ENCODE results near the gene NATD1. TPM values are rescaled to one million over a fixed set of nuclear protein-coding genes. Genes with fewer than 3 reads are reported as not detected.

The NATD1 gene
- total and polyA plus RNA-seq, 9 of the 15 experiments (the other 6 are each of a cell fraction or from before 2014, with no cell fraction given): 0.24 to 5.4 (median 1.6) TPM

DNA sequence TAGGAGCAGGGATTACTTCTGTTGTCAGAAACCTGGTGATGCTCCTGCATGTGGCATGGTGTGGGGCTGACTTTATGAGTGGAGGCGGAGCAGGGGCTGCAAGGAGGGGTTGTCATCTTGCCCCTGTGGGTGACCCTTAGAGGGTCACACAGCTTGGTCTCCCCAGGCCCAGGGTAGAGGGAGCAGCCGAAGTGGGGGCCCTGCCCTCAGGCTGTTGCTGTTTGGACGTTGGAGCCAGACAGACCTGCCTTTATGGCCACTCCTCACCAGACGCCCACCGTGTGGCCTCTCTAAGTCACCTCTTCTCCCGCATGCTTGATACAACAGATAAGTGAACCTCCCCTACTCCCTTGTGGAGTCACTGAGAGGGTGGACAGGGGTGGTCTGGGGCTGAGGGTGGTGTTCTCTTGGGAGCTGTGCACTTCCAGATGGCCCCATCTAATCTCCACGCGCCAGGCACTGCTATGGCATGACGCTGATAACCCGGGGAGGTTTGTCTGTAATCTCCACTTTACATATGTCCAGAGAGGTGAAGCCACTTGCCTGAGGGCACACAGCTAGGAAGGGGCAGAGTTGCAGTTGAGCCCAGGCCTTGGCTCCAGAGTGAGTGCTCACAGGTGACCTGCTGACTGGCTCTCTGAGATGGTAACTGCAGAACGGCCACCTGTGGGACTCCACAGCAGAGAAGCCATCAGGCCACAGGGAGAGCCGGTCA is 41.3 kb upstream of the NATD1 start (continued):
- no peak for TF ChIP-seq HNRNPH1 (optimal IDR thresholded peaks at IDR 0.05; ENCODE audit: low read depth, low read length)
- TF ChIP-seq CBX2 (IDR thresholded peaks at IDR 0.05; ENCODE audit: insufficient read depth, low read length, poor library complexity, severe bottlenecking): no peak
- no peak for TF ChIP-seq SFPQ (IDR thresholded peaks at IDR 0.05; ENCODE audit: low read depth, low read length)
- TF ChIP-seq ZBTB7A (IDR thresholded peaks at IDR 0.05; ENCODE audit: borderline replicate concordance, control insufficient read depth, low read depth, low read length): peak; percentile 20; the same call in 1 of the 2 replicates
- TF ChIP-seq, protein P1, sequence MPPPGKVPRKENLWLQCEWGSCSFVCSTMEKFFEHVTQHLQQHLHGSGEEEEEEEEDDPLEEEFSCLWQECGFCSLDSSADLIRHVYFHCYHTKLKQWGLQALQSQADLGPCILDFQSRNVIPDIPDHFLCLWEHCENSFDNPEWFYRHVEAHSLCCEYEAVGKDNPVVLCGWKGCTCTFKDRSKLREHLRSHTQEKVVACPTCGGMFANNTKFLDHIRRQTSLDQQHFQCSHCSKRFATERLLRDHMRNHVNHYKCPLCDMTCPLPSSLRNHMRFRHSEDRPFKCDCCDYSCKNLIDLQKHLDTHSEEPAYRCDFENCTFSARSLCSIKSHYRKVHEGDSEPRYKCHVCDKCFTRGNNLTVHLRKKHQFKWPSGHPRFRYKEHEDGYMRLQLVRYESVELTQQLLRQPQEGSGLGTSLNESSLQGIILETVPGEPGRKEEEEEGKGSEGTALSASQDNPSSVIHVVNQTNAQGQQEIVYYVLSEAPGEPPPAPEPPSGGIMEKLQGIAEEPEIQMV (tag; conservative IDR thresholded peaks at IDR 0.05; ENCODE audit: low read depth): no peak
- TF ChIP-seq ZNF699 (CRISPR knock-in tag; IDR thresholded peaks at IDR 0.05; ENCODE audit: insufficient replicate concordance): no peak
- TF ChIP-seq CHCHD3 (CRISPR knock-in tag; IDR thresholded peaks at IDR 0.05): no peak
- TF ChIP-seq ZNF324 (CRISPR knock-in tag; IDR thresholded peaks at IDR 0.05): no peak
- TF ChIP-seq ZNF316 (IDR thresholded peaks at IDR 0.05): peak; percentile 79
- TF ChIP-seq POLR2AphosphoS5 (IDR thresholded peaks at IDR 0.05; ENCODE audit: control insufficient read depth, insufficient read depth, low read depth, low read length): peak; percentile 58; the same call in 1 of the 2 replicates
- no peak for TF ChIP-seq POLR2A (conservative IDR thresholded peaks at IDR 0.05)
- TF ChIP-seq ZNF133 (CRISPR knock-in tag; IDR thresholded peaks at IDR 0.05): no peak
- peak; percentile 74 for TF ChIP-seq BCOR (IDR thresholded peaks at IDR 0.05)
- TF ChIP-seq, protein P2, sequence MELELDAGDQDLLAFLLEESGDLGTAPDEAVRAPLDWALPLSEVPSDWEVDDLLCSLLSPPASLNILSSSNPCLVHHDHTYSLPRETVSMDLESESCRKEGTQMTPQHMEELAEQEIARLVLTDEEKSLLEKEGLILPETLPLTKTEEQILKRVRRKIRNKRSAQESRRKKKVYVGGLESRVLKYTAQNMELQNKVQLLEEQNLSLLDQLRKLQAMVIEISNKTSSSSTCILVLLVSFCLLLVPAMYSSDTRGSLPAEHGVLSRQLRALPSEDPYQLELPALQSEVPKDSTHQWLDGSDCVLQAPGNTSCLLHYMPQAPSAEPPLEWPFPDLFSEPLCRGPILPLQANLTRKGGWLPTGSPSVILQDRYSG (tag; conservative IDR thresholded peaks at IDR 0.05; ENCODE audit: low read depth): no peak
- TF ChIP-seq, protein P3, sequence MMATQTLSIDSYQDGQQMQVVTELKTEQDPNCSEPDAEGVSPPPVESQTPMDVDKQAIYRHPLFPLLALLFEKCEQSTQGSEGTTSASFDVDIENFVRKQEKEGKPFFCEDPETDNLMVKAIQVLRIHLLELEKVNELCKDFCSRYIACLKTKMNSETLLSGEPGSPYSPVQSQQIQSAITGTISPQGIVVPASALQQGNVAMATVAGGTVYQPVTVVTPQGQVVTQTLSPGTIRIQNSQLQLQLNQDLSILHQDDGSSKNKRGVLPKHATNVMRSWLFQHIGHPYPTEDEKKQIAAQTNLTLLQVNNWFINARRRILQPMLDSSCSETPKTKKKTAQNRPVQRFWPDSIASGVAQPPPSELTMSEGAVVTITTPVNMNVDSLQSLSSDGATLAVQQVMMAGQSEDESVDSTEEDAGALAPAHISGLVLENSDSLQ (IDR thresholded peaks at IDR 0.05): no peak
- peak in 1 of 2 experiments; percentile 64; a peak in 2 of 4 replicates for TF ChIP-seq KDM1A (IDR thresholded peaks at IDR 0.05)
- TF ChIP-seq TCF3 (CRISPR knock-in tag; IDR thresholded peaks at IDR 0.05): peak; percentile 52
- no peak for TF ChIP-seq ARHGAP35 (IDR thresholded peaks at IDR 0.05; ENCODE audit: partially characterized antibody)
- TF ChIP-seq, protein P4, sequence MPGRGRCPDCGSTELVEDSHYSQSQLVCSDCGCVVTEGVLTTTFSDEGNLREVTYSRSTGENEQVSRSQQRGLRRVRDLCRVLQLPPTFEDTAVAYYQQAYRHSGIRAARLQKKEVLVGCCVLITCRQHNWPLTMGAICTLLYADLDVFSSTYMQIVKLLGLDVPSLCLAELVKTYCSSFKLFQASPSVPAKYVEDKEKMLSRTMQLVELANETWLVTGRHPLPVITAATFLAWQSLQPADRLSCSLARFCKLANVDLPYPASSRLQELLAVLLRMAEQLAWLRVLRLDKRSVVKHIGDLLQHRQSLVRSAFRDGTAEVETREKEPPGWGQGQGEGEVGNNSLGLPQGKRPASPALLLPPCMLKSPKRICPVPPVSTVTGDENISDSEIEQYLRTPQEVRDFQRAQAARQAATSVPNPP (IDR thresholded peaks at IDR 0.05; ENCODE audit: borderline replicate concordance, insufficient read depth, insufficient read length): no peak
- no peak for TF ChIP-seq TFAP4 (CRISPR knock-in tag; IDR thresholded peaks at IDR 0.05; ENCODE audit: borderline replicate concordance)
- TF ChIP-seq ZNF778 (CRISPR knock-in tag; IDR thresholded peaks at IDR 0.05): no peak

All from K562 (cell line).